Omental fat pad (tissue), 4 donors: ENCODE data around the gene EXOC7. TPM values are rescaled to one million over a fixed set of nuclear protein-coding genes. Genes with fewer than 3 reads are reported as not detected.
"Not testable (repeated sequence)": the region's sequence is repeated elsewhere in the genome, so short reads cannot be mapped to it uniquely, and the experiment has no call there.

Source experiments
- ATAC-seq: fragments of 150-250 bp; one replicate; pipeline ENCODE4 v1.9.1; 2016; ENCODE audit warnings: mild to moderate bottlenecking, moderate library complexity; ENCODE audit not compliant: low FRiP score
- DNase-seq: peaks from one replicate; pipeline ENCODE4 v3.0.0-alpha.2; 2019; ENCODE audit warnings: low spot score
- total RNA-seq, 4 donors: library from RNA; depleted of rRNA; stranded (reverse); fragments of >200 nt; gene quantifications; one replicate each; pipeline ENCODE4 v1.1.0, GENCODE V29; 2016
- TF ChIP-seq, protein P1 (sequence below), 3 donors: fragments of 450-650 bp; IDR thresholded peaks; one replicate each; pipeline ENCODE4 v1.5.1; 2016 to 2017; ENCODE audit warnings: antibody characterized with exemption in 3 of 3, mild to moderate bottlenecking in 3 of 3, moderate library complexity in 2 of 3

EXOC7 gene
- total RNA-seq, 4 donors from 2014 or later, result 69.3 to 93.9 (median 74.1) TPM

DNA sequence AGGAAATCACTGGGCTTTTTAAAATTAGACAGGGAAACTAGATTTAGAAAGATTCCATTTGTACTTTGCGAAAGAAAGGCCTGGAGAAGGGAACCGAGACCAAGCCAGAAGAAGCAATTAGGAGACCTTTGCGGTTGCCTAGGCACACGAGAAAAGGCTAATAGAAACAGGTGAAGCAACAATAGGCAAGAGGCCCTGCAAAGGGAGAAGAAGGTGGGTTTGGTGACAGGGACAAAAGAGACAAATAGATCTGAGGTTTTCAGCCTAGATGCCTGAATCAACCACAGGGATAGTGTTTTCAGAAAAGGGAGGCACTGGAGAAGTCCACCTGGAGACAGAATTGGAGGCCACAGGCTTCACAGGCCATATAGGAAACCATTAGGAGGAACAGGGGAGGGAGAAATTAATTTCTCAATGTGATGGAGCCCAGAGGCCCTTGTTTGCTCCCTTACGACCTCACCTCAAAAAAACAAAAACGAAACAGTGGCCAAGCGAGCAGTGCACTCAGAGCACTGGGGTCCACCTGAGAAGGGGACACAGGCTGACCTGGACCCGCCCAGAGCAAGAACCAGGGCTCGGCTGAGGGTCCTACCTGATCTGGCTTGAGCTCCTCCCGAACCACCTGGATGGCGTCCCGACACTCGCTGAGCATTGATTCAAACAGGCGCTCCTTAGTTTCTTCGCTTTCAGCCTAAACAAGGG, 53.6 kb downstream of the EXOC7 start:
- TF ChIP-seq, protein P1, sequence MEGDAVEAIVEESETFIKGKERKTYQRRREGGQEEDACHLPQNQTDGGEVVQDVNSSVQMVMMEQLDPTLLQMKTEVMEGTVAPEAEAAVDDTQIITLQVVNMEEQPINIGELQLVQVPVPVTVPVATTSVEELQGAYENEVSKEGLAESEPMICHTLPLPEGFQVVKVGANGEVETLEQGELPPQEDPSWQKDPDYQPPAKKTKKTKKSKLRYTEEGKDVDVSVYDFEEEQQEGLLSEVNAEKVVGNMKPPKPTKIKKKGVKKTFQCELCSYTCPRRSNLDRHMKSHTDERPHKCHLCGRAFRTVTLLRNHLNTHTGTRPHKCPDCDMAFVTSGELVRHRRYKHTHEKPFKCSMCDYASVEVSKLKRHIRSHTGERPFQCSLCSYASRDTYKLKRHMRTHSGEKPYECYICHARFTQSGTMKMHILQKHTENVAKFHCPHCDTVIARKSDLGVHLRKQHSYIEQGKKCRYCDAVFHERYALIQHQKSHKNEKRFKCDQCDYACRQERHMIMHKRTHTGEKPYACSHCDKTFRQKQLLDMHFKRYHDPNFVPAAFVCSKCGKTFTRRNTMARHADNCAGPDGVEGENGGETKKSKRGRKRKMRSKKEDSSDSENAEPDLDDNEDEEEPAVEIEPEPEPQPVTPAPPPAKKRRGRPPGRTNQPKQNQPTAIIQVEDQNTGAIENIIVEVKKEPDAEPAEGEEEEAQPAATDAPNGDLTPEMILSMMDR (IDR thresholded peaks at IDR 0.05), result no peak

DNA sequence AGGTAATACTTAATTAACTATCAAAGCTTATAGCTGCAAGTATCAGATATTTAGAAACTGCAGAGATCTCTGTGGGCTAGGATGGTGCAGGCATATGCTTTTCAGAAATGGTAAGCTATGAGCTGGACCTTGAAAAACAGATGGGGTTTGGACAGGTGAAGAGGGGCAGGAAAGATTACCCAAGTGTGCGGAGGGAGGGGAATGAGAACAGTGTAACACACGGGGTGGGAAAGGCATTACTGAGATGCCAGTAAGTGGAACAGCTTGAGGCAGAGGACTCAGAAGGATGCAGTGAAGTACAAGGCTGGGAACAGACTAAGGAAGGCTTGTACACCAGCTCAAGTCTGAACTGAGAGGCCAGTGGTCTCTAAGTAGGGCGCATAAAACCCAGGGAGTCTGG, 54.3 kb downstream of the EXOC7 start:
- no peak for DNase-seq
- ATAC-seq, result no peak
- TF ChIP-seq, protein P1 (IDR thresholded peaks at IDR 0.05), result no peak

More for the DNA sequence above, 53.6 kb downstream of the EXOC7 start:
- no peak for ATAC-seq
- DNase-seq, result no peak

DNA sequence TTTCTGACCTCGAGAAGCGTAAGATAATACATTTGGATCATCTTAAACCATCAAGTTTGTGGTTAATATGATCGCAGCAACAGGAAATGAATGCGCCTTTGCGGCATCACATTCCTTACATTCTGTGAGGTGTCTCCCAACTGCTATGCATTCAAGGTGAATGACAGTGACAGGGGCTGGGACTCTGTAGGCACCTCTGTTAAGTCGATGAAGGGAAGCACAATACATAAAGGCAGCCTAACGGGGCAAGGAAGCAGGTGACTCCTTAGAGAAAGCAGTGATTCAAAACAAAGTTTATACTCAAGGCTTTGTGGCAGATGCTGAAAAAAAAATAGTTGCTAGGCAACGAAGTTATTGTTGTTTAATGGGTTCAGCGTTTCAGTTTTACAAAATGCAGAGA, 54.9 kb downstream of the EXOC7 start:
- ATAC-seq, result no peak
- DNase-seq, result no peak
- TF ChIP-seq, protein P1 (IDR thresholded peaks at IDR 0.05), result no peak

DNA sequence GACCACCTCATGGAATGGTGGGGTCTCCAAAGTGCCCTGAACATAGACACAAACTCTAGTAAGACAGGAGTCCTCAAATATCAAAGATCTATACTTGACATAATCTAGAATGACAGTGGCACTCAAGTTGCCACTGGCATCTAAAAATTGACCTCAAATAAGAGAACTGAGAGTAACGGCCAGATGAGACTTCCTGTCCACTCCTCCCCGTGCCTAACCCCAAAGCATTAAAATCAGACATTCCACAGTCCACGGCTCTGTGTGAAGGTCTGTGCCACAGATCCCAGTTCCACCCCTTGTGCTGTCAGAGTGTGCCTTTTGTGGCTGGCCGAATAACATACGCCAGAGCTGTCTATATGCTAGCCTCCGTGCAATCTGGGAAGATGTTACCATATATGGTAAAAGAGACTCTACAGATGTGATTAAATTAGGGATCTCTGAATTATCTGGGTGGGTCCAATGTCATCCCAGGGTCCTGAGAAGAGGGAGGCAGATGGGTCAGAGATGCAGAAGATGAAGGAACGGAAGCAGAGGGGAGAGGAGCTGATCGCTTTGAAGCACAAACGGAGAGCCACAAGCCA, 55.5 kb downstream of the EXOC7 start:
- TF ChIP-seq, protein P1 (IDR thresholded peaks at IDR 0.05), result no peak
- DNase-seq (no peak), ATAC-seq (no peak)

DNA sequence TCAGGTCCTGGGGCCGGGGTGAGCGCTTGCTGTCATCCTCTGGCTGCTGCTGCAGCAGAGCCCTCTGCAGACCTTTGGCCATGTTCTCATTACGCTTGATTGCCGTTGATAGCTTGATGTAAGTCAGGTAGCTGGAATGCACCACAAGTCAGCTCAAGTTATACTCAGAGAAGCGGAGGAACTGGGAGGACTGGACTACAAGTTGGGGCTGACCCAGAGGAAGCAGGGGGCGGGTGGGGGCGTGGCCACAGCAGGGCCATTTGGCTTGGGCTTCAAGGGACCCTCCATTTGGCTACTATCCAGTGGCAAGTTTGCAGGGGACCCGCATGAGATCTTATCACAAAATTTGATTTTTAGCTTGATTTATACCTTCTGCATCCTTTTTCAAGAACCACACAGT, 57.5 kb downstream of the EXOC7 start:
- TF ChIP-seq, protein P1 (IDR thresholded peaks at IDR 0.05), result no peak
- ATAC-seq (no peak), DNase-seq (no peak)

DNA sequence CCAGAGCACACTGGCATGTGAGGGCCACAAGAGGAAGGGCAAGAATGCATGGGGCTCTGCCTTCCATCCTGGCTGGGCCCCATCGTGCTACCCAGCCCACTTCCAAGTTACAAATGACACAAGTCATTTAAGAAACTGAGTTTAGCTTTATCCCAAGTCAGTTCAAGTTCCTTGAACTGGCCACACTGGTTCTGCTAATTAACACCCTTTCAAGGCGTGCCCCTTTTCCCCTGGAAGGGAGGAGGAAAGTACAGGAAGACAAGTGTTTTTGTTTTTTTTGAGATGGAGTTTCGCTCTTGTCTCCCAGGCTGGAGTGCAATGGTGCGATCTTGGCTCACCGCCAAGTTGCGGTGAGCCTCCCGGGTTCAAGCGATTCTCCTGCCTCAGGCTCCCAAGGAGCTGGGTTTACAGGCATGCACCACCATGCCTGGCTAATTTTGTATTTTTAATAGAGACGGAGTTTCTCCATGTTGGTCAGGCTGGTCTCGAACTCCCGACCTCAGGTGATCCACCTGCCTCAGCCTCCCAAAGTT, 59.0 kb downstream of the EXOC7 start:
- DNase-seq, ATAC-seq: not testable (repeated sequence)

DNA sequence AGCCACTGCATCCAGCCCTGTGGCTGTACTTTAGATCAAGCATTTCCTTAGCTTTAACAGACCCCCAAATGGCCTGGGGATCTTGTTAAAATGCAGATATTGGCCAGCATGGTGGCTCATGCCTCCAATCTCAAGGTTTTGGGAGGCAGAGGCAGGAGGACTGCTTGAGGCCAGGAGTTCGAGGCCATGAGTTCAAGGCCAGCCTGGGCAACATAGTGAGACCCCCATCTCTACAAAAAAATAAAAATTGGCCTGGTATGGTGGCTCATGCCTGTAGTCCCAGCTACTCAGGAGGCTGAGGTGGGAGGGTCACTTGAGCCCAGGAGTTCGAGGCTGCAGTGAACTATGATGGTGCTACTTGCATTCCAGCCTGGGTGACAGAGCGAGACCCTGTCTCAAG, 60.7 kb downstream of the EXOC7 start:
- ATAC-seq, DNase-seq: not testable (repeated sequence)

DNA sequence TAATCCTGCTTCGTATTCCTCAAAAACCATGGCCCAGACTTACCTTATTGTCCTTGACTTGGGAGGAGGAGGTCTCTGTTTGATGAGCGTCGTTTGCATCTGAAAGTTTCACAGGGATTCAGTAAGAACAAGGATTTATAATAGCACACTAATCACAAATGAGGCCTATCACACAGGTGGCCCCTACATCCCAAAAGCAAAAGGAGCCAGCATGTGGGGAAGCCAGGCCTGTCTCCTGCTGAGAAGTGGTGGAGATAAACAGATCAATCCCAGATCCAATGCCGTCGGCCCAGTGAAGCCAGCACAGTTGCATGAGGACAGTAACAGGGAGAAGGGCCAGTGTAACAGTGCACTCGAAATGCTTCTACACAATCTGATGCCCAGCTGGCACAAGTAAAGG, 63.2 kb downstream of the EXOC7 start:
- ATAC-seq (no peak), DNase-seq (no peak)
- TF ChIP-seq, protein P1 (IDR thresholded peaks at IDR 0.05), result no peak
